ENCODE data around the gene GNG12.

DNA sequence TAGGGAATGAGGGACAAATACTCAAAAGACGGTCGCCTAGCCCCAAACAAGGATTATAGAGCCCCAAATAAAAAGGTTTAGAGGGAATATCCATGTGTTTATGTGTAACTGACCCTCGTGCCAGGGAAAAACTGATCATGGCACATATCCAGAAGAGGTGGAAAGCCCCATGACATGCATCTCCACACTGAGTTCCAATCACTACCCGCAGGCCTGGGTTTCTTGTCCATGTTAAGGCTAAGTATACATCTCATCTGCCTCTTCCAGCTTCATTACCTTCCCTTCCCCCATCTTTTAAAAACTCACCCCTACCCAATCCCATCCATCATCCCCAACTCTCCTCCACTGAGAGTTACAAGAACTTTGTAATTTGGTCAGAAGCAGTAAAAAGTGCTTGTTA lies 133.0 kb downstream of the GNG12 start:
- TF ChIP-seq, protein P1, sequence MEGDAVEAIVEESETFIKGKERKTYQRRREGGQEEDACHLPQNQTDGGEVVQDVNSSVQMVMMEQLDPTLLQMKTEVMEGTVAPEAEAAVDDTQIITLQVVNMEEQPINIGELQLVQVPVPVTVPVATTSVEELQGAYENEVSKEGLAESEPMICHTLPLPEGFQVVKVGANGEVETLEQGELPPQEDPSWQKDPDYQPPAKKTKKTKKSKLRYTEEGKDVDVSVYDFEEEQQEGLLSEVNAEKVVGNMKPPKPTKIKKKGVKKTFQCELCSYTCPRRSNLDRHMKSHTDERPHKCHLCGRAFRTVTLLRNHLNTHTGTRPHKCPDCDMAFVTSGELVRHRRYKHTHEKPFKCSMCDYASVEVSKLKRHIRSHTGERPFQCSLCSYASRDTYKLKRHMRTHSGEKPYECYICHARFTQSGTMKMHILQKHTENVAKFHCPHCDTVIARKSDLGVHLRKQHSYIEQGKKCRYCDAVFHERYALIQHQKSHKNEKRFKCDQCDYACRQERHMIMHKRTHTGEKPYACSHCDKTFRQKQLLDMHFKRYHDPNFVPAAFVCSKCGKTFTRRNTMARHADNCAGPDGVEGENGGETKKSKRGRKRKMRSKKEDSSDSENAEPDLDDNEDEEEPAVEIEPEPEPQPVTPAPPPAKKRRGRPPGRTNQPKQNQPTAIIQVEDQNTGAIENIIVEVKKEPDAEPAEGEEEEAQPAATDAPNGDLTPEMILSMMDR (IDR thresholded peaks at IDR 0.05 in 4 of 5, conservative IDR thresholded peaks at IDR 0.05 in 1 of 5), result no peak
- no peak for TF ChIP-seq POLR2A (IDR thresholded peaks at IDR 0.05)
